ENCODE data around the gene TMC7. TPM values are rescaled to one million over a fixed set of nuclear protein-coding genes. Genes with fewer than 3 reads are reported as not detected.

TMC7 gene
- total RNA-seq, 1 donor from 2014 or later, result 1.4 TPM

DNA sequence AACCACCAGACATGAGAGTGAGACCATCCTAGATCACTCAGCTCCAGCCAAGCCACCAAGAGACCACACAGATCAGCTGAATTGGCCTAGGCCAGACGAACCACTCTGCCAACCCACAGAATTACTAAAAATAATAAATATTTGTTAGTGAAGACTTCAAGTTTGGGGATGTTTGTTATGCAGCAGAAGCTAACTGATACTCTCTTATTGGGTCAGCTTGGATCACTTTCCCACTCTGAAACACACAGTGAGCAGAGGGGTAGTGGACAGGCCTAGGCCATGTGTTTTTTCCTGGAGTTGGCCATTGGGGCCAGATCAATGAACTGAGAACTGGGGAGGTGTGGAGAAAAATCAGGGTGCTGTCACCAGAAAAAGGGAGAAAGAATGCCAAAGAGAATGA, 114.4 kb downstream of the TMC7 start:
- no peak for DNase-seq (ENCODE audit: extremely low spot score, unreplicated experiment)
- H3K9me3 Mint-ChIP-seq, result peaks cover 14% of the 10 kb centered on the region
- H3K4me3 Mint-ChIP-seq, result no peak overlapping the region
- H3K27ac Mint-ChIP-seq, result no peak overlapping the region
- TF ChIP-seq, protein P1, sequence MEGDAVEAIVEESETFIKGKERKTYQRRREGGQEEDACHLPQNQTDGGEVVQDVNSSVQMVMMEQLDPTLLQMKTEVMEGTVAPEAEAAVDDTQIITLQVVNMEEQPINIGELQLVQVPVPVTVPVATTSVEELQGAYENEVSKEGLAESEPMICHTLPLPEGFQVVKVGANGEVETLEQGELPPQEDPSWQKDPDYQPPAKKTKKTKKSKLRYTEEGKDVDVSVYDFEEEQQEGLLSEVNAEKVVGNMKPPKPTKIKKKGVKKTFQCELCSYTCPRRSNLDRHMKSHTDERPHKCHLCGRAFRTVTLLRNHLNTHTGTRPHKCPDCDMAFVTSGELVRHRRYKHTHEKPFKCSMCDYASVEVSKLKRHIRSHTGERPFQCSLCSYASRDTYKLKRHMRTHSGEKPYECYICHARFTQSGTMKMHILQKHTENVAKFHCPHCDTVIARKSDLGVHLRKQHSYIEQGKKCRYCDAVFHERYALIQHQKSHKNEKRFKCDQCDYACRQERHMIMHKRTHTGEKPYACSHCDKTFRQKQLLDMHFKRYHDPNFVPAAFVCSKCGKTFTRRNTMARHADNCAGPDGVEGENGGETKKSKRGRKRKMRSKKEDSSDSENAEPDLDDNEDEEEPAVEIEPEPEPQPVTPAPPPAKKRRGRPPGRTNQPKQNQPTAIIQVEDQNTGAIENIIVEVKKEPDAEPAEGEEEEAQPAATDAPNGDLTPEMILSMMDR (conservative IDR thresholded peaks at IDR 0.05), result no peak
- peaks cover 5% of the 10 kb centered on the region for H3K36me3 Mint-ChIP-seq
- H3K27me3 Mint-ChIP-seq, result no peaks in the 10 kb centered on the region
- peaks cover 22% of the 10 kb centered on the region for H3K4me1 Mint-ChIP-seq (ENCODE audit: unreplicated experiment)

DNA sequence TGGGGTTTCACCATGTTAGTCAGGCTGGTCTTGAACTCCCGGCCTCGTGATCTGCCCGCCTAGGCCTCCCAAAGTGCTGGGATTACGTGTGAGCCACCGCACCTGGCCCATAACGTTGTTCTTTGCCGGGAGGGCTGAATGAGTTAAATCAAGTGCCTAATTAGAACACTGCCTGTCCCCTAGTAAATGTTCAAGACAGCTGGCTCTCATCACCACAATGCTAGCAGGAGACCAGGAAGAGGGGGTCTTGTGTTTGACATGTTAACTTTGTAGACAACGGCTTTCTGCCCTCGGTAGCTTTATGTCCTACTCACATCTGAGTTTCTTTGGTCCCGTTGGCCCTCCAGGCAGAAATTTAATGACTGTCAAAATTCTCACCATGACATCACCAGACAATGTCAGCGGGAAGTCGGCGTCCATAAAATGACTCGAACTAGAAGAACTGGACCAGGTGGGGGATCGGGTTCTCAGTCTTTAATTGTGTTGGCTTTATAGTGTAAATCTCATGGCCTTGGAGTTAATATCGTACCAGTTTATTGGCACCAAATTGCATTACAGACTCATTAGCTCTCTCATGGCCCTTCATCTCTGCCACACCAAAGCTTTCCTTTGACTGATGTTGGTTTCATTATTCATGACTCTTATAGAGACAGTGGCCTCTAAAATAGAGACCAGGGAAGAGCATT, 118.6 kb downstream of the TMC7 start:
- Mint-ChIP-seq H3K4me1 (ENCODE audit: unreplicated experiment) (peaks cover 24% of the 10 kb centered on the region), H3K27ac (no peak overlapping the region), H3K9me3 (peaks cover 14% of the 10 kb centered on the region), H3K36me3 (peaks cover 5% of the 10 kb centered on the region), H3K4me3 (no peak overlapping the region), H3K27me3 (no peaks in the 10 kb centered on the region)
- TF ChIP-seq, protein P1 (conservative IDR thresholded peaks at IDR 0.05), result no peak
- DNase-seq (ENCODE audit: extremely low spot score, unreplicated experiment), result no peak

DNA sequence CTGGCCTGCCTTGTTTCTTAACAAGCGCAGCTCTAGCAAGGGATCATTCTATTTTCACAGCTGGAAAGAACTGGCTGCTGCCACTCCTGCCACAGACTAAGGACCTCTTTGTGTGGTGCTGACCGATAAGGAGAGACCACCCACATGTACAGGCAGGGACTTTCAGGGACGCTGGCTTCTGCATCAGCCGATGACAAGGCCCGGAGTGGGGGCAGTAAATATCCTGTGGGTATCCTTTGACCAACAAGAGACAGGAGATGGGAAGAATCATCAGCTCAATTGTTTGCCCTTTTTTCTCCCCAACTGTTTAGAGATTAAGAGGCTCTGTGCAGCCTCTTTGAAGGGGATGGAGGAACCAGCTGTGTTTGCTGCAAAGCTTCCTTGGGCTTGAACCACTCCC, 120.9 kb downstream of the TMC7 start:
- Mint-ChIP-seq H3K27ac (no peak overlapping the region), H3K36me3 (no peaks in the 10 kb centered on the region), H3K4me3 (peak overlapping the region; percentile 20), H3K4me1 (ENCODE audit: unreplicated experiment) (peaks cover 24% of the 10 kb centered on the region), H3K9me3 (peaks cover 6% of the 10 kb centered on the region), H3K27me3 (no peaks in the 10 kb centered on the region)
- TF ChIP-seq, protein P1 (conservative IDR thresholded peaks at IDR 0.05), result no peak
- no peak for DNase-seq (ENCODE audit: extremely low spot score, unreplicated experiment)

DNA sequence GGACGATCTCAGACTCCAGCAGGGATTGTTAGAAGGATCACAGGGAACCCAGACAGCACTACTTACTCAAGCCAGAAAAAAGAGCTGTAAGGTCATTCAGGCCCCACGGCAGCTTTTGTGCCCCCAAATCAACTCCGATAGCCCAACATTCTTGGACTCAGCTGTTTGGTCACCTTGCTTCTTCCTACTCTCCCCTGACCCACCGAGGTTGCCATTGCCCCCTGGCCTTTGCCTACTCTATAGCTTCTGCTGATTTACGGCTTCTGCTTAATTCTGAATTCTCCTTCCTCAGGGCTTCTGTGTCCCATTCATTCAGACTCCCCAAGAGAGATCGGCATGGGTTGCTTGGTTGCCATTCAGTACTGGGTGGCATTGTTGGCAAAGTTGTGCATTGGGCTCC, 121.4 kb downstream of the TMC7 start:
- Mint-ChIP-seq H3K9me3 (peaks cover under 1% of the 10 kb centered on the region), H3K4me3 (peak overlapping the region; percentile 20), H3K36me3 (no peaks in the 10 kb centered on the region), H3K27me3 (no peaks in the 10 kb centered on the region), H3K4me1 (ENCODE audit: unreplicated experiment) (peaks cover 24% of the 10 kb centered on the region), H3K27ac (no peak overlapping the region)
- TF ChIP-seq, protein P1 (conservative IDR thresholded peaks at IDR 0.05), result no peak
- no peak for DNase-seq (ENCODE audit: extremely low spot score, unreplicated experiment)

DNA sequence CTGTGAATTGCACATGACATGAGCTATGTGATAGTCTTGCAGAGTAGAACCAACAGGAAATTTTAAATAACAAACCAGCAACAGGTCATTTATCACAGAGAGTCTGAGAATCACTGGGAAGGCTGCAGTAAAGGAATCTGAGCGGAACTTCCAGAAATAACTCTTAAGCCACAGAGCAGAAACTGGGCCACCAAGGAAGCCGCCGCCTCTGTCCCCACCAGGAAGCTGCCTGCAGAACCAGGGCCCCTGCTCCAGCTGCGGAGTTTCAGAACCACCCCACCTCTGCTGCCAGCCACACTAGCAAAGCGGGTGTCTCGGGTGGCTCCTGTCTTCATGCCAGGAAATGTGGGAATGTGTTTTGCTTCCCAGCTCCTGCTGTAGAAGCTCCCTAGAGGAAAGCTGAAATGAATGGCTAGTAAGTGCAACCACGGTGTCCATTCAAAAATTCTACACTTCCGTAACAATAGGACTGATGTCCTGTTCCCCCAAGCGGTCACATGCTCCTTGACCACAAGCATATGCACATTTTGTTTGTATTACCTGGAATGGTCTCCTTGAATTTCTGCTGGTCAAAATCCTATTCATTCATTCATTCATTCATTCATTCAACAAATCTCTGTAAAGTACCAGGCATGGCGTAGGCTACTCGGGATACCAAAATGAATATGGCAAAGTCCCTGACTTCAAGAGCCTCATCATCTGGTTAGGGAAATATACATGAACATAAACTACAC, 122.3 kb downstream of the TMC7 start:
- Mint-ChIP-seq H3K27me3 (no peaks in the 10 kb centered on the region), H3K9me3 (no peaks in the 10 kb centered on the region), H3K4me3 (no peak overlapping the region), H3K36me3 (no peaks in the 10 kb centered on the region), H3K27ac (no peak overlapping the region), H3K4me1 (ENCODE audit: unreplicated experiment) (peaks cover 24% of the 10 kb centered on the region)
- DNase-seq (ENCODE audit: extremely low spot score, unreplicated experiment), result no peak
- TF ChIP-seq, protein P1 (conservative IDR thresholded peaks at IDR 0.05), result no peak
